ENCODE measurements around the gene LRRC19.

DNA sequence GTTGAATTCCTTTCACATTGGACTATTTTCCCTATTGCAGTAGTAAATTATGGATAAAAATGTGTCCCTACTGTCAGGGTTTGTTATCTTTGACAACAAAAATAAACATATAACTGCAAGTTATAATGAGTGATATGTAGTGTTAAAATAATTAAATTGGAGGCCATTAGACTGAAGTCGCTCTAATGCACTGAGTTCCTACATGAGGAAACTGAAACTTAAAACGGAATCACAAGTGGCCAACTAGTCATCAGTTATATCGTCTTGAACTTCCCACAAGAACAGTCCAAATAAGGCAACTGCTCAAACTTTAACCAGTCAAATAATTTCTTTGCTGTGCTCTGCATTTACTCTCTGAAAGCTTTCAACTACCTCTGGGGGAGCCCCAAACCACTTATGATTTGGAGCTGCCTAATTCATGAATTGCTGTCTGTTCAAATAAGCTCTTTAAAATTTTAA, 51.4 kb downstream of the LRRC19 start:
- TF ChIP-seq EP300 (IDR thresholded peaks at IDR 0.05) (no peak), POLR2A (IDR thresholded peaks at IDR 0.05; ENCODE audit: low read depth) (no peak), POLR2AphosphoS5 (IDR thresholded peaks at IDR 0.05) (no peak)
- TF ChIP-seq, protein P1, sequence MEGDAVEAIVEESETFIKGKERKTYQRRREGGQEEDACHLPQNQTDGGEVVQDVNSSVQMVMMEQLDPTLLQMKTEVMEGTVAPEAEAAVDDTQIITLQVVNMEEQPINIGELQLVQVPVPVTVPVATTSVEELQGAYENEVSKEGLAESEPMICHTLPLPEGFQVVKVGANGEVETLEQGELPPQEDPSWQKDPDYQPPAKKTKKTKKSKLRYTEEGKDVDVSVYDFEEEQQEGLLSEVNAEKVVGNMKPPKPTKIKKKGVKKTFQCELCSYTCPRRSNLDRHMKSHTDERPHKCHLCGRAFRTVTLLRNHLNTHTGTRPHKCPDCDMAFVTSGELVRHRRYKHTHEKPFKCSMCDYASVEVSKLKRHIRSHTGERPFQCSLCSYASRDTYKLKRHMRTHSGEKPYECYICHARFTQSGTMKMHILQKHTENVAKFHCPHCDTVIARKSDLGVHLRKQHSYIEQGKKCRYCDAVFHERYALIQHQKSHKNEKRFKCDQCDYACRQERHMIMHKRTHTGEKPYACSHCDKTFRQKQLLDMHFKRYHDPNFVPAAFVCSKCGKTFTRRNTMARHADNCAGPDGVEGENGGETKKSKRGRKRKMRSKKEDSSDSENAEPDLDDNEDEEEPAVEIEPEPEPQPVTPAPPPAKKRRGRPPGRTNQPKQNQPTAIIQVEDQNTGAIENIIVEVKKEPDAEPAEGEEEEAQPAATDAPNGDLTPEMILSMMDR (IDR thresholded peaks at IDR 0.05) = no peak

All from esophagus muscularis mucosa (tissue), 4 donors.